Transverse colon (tissue), 4 donors: Measurements from ENCODE around the gene SOX10. TPM values are rescaled to one million over a fixed set of nuclear protein-coding genes. Genes with fewer than 3 reads are reported as not detected.
"Not testable (repeated sequence)": the region's sequence is repeated elsewhere in the genome, so short reads cannot be mapped to it uniquely, and the experiment has no call there.

Experiments used
- DNase-seq: peaks from one replicate; pipeline ENCODE4 v3.0.0-alpha.2; 2019
- H3K27ac ChIP-seq, 4 donors: fragments of 200-600 bp; sonication (generic); 2 replicates each; pipeline ENCODE4 v1.5.1; 2016 to 2018; ENCODE audit warnings: inconsistent platforms in 4 of 4
- H3K27me3 ChIP-seq: fragments of 200-600 bp; sonication (generic); 2 replicates; pipeline ENCODE4 v1.5.1; 2017; ENCODE audit warnings: inconsistent platforms
- H3K36me3 ChIP-seq, 4 donors: fragments of 200-600 bp; sonication (generic); 2 replicates each; pipeline ENCODE4 v1.5.1; 2017 to 2019; ENCODE audit warnings: inconsistent platforms in 4 of 4
- H3K4me1 ChIP-seq, 4 donors: fragments of 200-600 bp; sonication (generic); 2 replicates each; pipeline ENCODE4 v1.5.1; 2017 to 2020; ENCODE audit warnings: inconsistent platforms in 4 of 4
- H3K4me3 ChIP-seq, 4 donors: fragments of 200-600 bp; sonication (generic); 1 replicate in 1 of 4; 2 replicates in 3 of 4; pipeline versions ENCODE4 v1.5.1 to v1.6.1; 2017 to 2019; ENCODE audit warnings: inconsistent platforms in 4 of 4
- H3K9me3 ChIP-seq, 2 donors: fragments of 200-600 bp; sonication (generic); 2 replicates each; pipeline ENCODE4 v1.5.1; 2017 to 2019; ENCODE audit warnings: inconsistent platforms in 2 of 2
- EP300 ChIP-seq: sonication (generic); formaldehyde crosslinking; IDR thresholded peaks from one replicate; pipeline ENCODE4 v1.6.1; 2017; ENCODE audit warnings: antibody characterized with exemption, low read depth
- POLR2A ChIP-seq: fragments of 450-650 bp; IDR thresholded peaks from one replicate; pipeline ENCODE4 v1.6.1; 2016; ENCODE audit warnings: antibody characterized with exemption, mild to moderate bottlenecking, moderate library complexity
- POLR2AphosphoS5 ChIP-seq, 3 donors: sonication (generic); formaldehyde crosslinking; IDR thresholded peaks; one replicate each; pipeline ENCODE4 v1.6.1; 2016; ENCODE audit warnings: antibody characterized with exemption in 3 of 3
- WGBS, 2 donors: methylation state at CpG; one replicate each; pipeline ENCODE4 v1.1.5; 2018; ENCODE audit warnings: low coverage in 1 of 2; 5-methylcytosine and 5-hydroxymethylcytosine counted together
- in situ Hi-C, 4 donors: fragments of 200-750 bp; cut with MboI; loops; one replicate each; pipeline versions ENCODE4 v1.15.0 to v1.15.1; 2017; ENCODE audit warnings: low sequenced_read_pairs in 3 of 4, low pct_ligation_motif_present in 1 of 4, low pct_unique_long_range_greater_than_20kb in 1 of 4
- intact Hi-C: fragments of 100-400 bp; cut with DNase I; formaldehyde crosslinking; loops from one replicate; pipeline ENCODE4 v1.15.1; 2023; ENCODE audit warnings: low total_unique reads
- total RNA-seq, 4 donors: library from RNA; depleted of rRNA; stranded (reverse); fragments of >200 nt; gene quantifications; one replicate each; pipeline ENCODE4 v1.1.0, GENCODE V29; 2016
- TF ChIP-seq, protein P1 (sequence below), 5 experiments: fragments of 200-600 bp in 3 of 5; fragments of 450-650 bp in 2 of 5; sonication (generic) in 3 of 5; IDR thresholded peaks; 1 replicate in 2 of 5; 2 replicates in 3 of 5; pipeline ENCODE4 v1.5.1; 2016 to 2017; ENCODE audit warnings: antibody characterized with exemption in 5 of 5, inconsistent platforms in 3 of 5, mild to moderate bottlenecking in 2 of 5, moderate library complexity in 1 of 5

Gene SOX10
- total RNA-seq, 4 donors from 2014 or later: 1.2 to 4.9 (median 3.5) TPM

DNA sequence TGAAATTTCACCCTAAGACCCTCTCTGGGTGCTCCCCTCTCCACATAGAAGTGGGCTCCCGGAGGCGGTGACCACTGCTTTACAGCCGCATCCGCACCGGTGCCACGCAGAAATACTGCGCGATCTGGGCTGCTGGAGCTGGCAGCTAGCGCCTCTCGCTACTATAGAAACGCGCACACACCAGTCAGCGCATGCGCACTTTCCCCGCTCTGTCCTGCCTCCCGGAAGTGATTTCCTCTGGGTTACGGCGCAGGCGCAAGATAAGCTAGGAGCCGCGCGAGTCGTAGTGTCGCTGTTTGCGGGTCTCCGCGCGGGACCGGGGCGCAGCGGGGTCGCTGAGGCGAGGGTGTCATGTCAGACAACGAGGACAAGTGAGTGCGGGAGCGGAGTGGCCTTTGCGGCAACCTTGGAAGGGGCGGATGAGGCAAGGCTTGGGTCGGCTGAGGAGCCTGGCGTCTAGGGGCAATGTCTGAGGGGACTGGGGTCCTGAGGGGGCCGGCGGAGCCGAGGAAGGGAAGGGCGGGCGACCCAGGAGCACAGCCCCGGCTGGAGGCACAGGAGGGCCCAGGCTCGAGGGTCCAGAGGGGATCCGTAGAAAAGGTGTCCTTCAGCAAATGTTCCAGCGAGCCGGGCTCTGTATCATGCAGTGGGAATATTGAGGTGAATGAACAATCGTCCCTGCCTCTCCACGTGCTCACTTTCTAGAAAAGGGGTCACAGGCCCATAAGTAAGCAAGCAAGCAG lies 30.7 kb downstream of the SOX10 start, which contains the start of the genes C22orf23 and POLR2F:
Gene C22orf23, minus strand, starts transcription at position 165 of the 743 bp plus-strand sequence. CDS start 452 bp downstream, outside the sequence.
Gene POLR2F, plus strand, starts transcription at position 263 of the 743 bp plus-strand sequence. Its CDS starts 89 bp downstream, at position 352.
- H3K9me3 ChIP-seq: no peaks in the 10 kb centered on the region
- H3K27ac ChIP-seq: peak within 1 kb of the TSS; percentile 72 to 88 (median 84)
- DNase-seq: peak; percentile 98
- peaks cover 10% of the 10 kb centered on the region for H3K27me3 ChIP-seq
- intact Hi-C loops: loop anchor here (5.0 kb wide), 1 partner anchor 106 kb away; the partner anchor contains the start of gene EIF3L
- TF ChIP-seq POLR2A: peak; percentile 74
- TF ChIP-seq, protein P1, sequence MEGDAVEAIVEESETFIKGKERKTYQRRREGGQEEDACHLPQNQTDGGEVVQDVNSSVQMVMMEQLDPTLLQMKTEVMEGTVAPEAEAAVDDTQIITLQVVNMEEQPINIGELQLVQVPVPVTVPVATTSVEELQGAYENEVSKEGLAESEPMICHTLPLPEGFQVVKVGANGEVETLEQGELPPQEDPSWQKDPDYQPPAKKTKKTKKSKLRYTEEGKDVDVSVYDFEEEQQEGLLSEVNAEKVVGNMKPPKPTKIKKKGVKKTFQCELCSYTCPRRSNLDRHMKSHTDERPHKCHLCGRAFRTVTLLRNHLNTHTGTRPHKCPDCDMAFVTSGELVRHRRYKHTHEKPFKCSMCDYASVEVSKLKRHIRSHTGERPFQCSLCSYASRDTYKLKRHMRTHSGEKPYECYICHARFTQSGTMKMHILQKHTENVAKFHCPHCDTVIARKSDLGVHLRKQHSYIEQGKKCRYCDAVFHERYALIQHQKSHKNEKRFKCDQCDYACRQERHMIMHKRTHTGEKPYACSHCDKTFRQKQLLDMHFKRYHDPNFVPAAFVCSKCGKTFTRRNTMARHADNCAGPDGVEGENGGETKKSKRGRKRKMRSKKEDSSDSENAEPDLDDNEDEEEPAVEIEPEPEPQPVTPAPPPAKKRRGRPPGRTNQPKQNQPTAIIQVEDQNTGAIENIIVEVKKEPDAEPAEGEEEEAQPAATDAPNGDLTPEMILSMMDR (IDR thresholded peaks at IDR 0.05): no peak
- peak; percentile 69 to 90 (median 83) for TF ChIP-seq POLR2AphosphoS5 (IDR thresholded peaks at IDR 0.05)
- no peak for TF ChIP-seq EP300
- in situ Hi-C loops: loop anchor here in 1 of 4 donors (25.0 kb wide), 1 partner anchor 141 kb away; the partner anchor contains the start of genes GALR3 and GCAT
- peaks cover 0 to 19% (median 6%) of the 10 kb centered on the region in 4 donors for H3K36me3 ChIP-seq
- peak within 1 kb of the TSS; percentile 84 to 95 (median 92) for H3K4me3 ChIP-seq
- WGBS, 2 donors: 0% methylated on average over 34 of the region's 52 CpGs; no CpG with 5 or more reads in 1 of the 2 donors
- H3K4me1 ChIP-seq: peaks cover 18 to 22% (median 20%) of the 10 kb centered on the region in 4 donors

DNA sequence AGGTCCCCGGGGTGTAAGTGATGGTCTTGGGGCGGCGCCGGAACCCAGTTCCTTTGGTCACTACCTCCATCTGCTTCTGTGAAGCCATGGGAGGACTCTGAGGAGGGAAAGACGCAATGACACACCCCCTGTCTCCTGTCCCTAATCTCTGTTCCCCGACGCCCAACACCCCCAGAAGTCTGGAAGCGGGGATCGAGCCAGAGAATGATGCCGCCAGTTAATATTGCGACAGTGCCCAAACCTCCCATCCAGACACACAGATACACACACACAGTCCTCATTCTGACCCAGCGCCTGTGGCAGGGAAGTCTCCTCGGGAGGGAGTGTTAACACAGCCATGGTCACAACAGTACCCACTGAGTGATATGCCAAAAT lies 31.3 kb downstream of the SOX10 start:
- no peaks in the 10 kb centered on the region for H3K9me3 ChIP-seq
- 3% methylated on average over 13 of the region's 13 CpGs; no CpG with 5 or more reads in 1 of the 2 donors for WGBS, 2 donors
- in situ Hi-C loops: loop anchor here in 1 of 4 donors (25.0 kb wide), 1 partner anchor 141 kb away; the partner anchor contains the start of genes GALR3 and GCAT
- H3K36me3 ChIP-seq: peaks cover 0 to 14% (median 6%) of the 10 kb centered on the region in 4 donors
- peaks cover 10% of the 10 kb centered on the region for H3K27me3 ChIP-seq
- TF ChIP-seq POLR2A (no peak), EP300 (no peak), POLR2AphosphoS5 (IDR thresholded peaks at IDR 0.05) (no peak)
- TF ChIP-seq, protein P1 (IDR thresholded peaks at IDR 0.05): no peak
- peaks cover 18 to 22% (median 20%) of the 10 kb centered on the region in 4 donors for H3K4me1 ChIP-seq
- intact Hi-C loops: loop anchor here (5.0 kb wide), 1 partner anchor 106 kb away; the partner anchor contains the start of gene EIF3L
- DNase-seq: no peak
- peak overlapping the region; percentile 41 to 95 (median 92) for H3K4me3 ChIP-seq
- peak overlapping the region; percentile 72 to 88 (median 84) for H3K27ac ChIP-seq

DNA sequence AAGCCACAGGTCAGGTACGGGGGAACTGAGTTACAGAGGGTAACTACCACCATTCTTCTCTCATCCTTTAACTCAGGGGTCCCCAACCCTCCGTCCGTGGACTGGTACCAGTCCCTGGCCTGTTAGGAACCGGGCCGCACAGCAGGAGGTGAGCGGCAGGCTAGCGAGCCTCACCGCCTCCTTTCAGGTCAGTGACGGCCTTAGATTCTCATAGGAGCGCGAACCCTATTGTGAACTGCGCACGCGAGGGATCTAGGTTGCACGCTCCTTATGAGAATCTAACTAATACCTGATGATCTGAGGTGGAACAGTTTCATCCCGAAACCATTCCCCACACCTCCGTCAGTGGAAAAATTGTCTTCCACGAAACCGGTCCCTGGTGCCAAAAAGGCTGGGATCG lies 31.7 kb downstream of the SOX10 start:
- Histone ChIP-seq H3K27ac (peak overlapping the region in 2 of 4 donors; percentile 72 to 88), H3K36me3 (peaks cover 0 to 10% (median 4%) of the 10 kb centered on the region in 4 donors), H3K4me3 (peak overlapping the region; percentile 41 to 95 (median 92)), H3K4me1 (peaks cover 18 to 22% (median 20%) of the 10 kb centered on the region in 4 donors)
- 17% methylated on average over 17 of the region's 20 CpGs; no CpG with 5 or more reads in 1 of the 2 donors for WGBS, 2 donors
- not testable (repeated sequence) for H3K9me3 ChIP-seq, H3K27me3 ChIP-seq, DNase-seq
- intact Hi-C loops (loop anchor here (5.0 kb wide), 1 partner anchor 105 kb away; the partner anchor contains the start of gene EIF3L), in situ Hi-C loops (loop anchor here in 1 of 4 donors (25.0 kb wide), 1 partner anchor 140 kb away; the partner anchor contains the start of genes GALR3 and GCAT)

DNA sequence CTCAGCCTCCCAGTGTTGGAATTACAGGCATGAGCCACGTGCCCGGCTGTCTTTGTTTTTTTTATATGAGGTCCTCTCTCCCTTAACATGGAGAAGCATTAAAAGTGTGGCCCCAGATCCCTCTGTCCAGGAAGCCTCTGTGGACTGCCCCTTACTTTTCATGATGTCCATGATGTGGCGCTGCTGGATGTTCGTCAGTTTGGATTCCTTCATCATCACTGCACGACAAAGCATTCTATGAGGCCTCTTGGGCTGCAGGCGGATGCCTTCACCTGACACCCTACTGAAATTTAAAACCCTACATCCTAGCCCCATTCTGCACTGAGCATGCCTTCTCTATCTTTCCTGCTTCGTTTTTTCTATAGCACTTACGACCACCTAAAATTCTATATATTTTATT lies 33.0 kb downstream of the SOX10 start:
- peaks cover 18 to 22% (median 20%) of the 10 kb centered on the region in 4 donors for H3K4me1 ChIP-seq
- peaks cover 10% of the 10 kb centered on the region for H3K27me3 ChIP-seq
- intact Hi-C loops (loop anchor here (5.0 kb wide), 1 partner anchor 104 kb away; the partner anchor contains the start of gene EIF3L), in situ Hi-C loops (loop anchor here in 1 of 4 donors (25.0 kb wide), 1 partner anchor 139 kb away; the partner anchor contains the start of genes GALR3 and GCAT)
- no peaks in the 10 kb centered on the region for H3K9me3 ChIP-seq
- TF ChIP-seq POLR2AphosphoS5 (IDR thresholded peaks at IDR 0.05): no peak
- no peak for TF ChIP-seq POLR2A
- TF ChIP-seq, protein P1 (IDR thresholded peaks at IDR 0.05): no peak
- TF ChIP-seq EP300: no peak
- no peaks in the 10 kb centered on the region for H3K36me3 ChIP-seq
- H3K27ac ChIP-seq: no peak overlapping the region
- WGBS, 2 donors: 65% methylated on average over 6 to 8 of the region's 8 CpGs
- no peak for DNase-seq
- no peak overlapping the region for H3K4me3 ChIP-seq

DNA sequence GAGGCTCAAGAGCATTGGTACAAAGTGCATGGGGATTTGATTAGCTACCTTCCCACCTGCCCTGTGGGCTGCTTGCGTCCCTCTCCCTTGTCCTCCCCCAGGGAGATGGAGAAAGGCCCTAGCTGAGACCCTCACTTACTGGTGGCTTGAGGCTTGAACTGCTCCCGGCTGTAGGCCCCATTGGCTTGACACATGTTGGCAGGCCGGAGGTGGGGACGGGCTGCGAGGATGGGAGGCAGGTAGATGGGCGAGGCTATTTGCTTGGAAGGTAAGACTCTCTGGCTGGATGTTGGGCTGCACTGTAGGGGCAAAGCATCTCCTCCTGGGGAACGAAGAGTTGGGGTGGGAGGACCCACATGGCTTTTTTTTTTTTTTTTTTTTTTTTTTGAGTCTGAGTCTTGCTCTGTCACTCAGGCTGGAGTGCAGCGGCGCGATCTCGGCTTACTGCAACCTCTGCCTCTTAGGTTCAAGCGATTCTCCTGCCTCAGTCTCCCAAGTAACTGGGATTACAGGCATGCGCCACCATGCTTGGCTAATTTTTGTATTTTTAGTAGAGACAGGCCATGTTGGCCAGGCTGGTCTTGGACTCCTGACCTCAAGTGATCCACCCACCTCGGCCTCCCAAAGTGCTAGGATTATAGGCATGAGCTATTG lies 37.1 kb downstream of the SOX10 start:
- intact Hi-C loops: not testable (repeated sequence)

DNA sequence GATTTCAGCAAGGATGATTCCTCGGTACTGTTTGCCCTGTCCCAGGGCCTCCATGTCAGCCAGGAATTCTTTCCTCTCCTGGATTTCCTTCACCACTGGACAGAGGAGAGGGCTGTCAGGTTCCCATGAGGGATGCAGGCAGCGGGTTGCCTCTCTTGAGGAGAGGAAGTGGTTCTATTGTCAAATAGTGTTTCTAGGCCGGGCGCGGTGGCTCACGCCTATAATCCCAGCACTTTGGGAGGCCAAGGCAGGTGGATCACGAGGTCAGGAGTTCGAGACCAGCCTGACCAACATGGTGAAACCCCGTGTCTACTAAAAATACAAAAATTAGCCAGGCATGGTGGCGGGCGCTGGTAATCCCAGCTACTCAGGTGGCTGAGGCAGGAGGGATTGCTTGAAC lies 39.9 kb downstream of the SOX10 start:
- DNase-seq, H3K4me1 ChIP-seq, in situ Hi-C loops, H3K27ac ChIP-seq, H3K4me3 ChIP-seq, H3K9me3 ChIP-seq, H3K27me3 ChIP-seq: not testable (repeated sequence)
- peaks cover 0 to 16% (median 9%) of the 10 kb centered on the region in 4 donors for H3K36me3 ChIP-seq
- 73 to 92% methylated on average over 6 to 11 of the region's 11 CpGs for WGBS, 2 donors
- intact Hi-C loops: loop anchor here (5.0 kb wide), 1 partner anchor 47 kb away; no protein-coding TSS in a partner anchor

More for the DNA sequence above, 37.1 kb downstream of the SOX10 start:
- H3K27me3 ChIP-seq, H3K4me3 ChIP-seq, DNase-seq, H3K9me3 ChIP-seq, in situ Hi-C loops, H3K36me3 ChIP-seq, H3K4me1 ChIP-seq, H3K27ac ChIP-seq: not testable (repeated sequence)
- WGBS, 2 donors: 85 to 86% methylated on average over 7 to 14 of the region's 14 CpGs
